OCI-LY3 (cell line): ENCODE results near the gene CDKL2.

Source experiments
- H2AFZ ChIP-seq: fragments of 200-600, 300-600 bp; shearing (Covaris generic); 2 replicates; pipeline ENCODE4 v1.6.0; 2014; ENCODE audit warnings: antibody characterized with exemption, low read depth, low read length
- H3K27ac ChIP-seq: fragments of 200-600, 300-600 bp; sonication (generic); 2 replicates; pipeline ENCODE4 v1.5.1; 2014; ENCODE audit warnings: mild to moderate bottlenecking, low read length, moderate library complexity, mixed read lengths
- H3K27me3 ChIP-seq: fragments of 200-600, 300-600 bp; sonication (generic); 2 replicates; pipeline ENCODE4 v1.6.1; 2014; ENCODE audit warnings: low read depth, low read length, mixed read lengths
- H3K36me3 ChIP-seq: fragments of 200-600, 300-600 bp; sonication (generic); replicated peaks from 2 replicates; pipeline ENCODE3; 2014; ENCODE audit warnings: low read depth, low read length, mixed read lengths
- H3K4me1 ChIP-seq: fragments of 300-600, 200-600 bp; sonication (generic); 2 replicates; pipeline ENCODE4 v1.6.1; 2014; ENCODE audit warnings: low read length, mixed read lengths
- H3K4me2 ChIP-seq: fragments of 200-600, 300-600 bp; sonication (generic); 2 replicates; pipeline ENCODE4 v1.6.1; 2014; ENCODE audit warnings: low read length, mixed read lengths
- H3K4me3 ChIP-seq: fragments of 300-600, 200-600 bp; sonication (generic); 2 replicates; pipeline ENCODE4 v1.5.1; 2014; ENCODE audit warnings: antibody characterized with exemption, mild to moderate bottlenecking, low read length, moderate library complexity
- H3K79me2 ChIP-seq: fragments of 300-600, 200-600 bp; shearing (Covaris generic); 2 replicates; pipeline ENCODE4 v1.6.1; 2014; ENCODE audit warnings: mild to moderate bottlenecking, low read length, mixed read lengths
- H3K9ac ChIP-seq: fragments of 300-600, 200-600 bp; shearing (Covaris generic); 2 replicates; pipeline ENCODE4 v1.6.0; 2014; ENCODE audit warnings: mild to moderate bottlenecking, low read length, moderate library complexity
- H3K9me3 ChIP-seq: fragments of 200-600, 300-600 bp; shearing (Covaris generic); 2 replicates; pipeline ENCODE4 v1.6.1; 2014; ENCODE audit warnings: low read length, mixed read lengths; ENCODE audit not compliant: insufficient read depth
- H4K20me1 ChIP-seq: fragments of 200-600, 300-600 bp; sonication (generic); 2 replicates; pipeline ENCODE4 v1.6.1; 2016; ENCODE audit warnings: low read length, mixed read lengths; ENCODE audit not compliant: insufficient read depth
- EZH2phosphoT487 ChIP-seq: fragments of 200-600 bp; shearing (Covaris generic); IDR thresholded peaks from 2 replicates; pipeline ENCODE4 v1.6.1; 2018; ENCODE audit warnings: antibody characterized with exemption, mixed run types, low read depth
- TF ChIP-seq, protein P1 (sequence below): fragments of 200-600, 300-600 bp; sonication (generic); IDR thresholded peaks from 2 replicates; pipeline ENCODE4 v1.5.1; 2014; ENCODE audit warnings: antibody characterized with exemption, low read length, low read depth

Gene CDKL2

DNA sequence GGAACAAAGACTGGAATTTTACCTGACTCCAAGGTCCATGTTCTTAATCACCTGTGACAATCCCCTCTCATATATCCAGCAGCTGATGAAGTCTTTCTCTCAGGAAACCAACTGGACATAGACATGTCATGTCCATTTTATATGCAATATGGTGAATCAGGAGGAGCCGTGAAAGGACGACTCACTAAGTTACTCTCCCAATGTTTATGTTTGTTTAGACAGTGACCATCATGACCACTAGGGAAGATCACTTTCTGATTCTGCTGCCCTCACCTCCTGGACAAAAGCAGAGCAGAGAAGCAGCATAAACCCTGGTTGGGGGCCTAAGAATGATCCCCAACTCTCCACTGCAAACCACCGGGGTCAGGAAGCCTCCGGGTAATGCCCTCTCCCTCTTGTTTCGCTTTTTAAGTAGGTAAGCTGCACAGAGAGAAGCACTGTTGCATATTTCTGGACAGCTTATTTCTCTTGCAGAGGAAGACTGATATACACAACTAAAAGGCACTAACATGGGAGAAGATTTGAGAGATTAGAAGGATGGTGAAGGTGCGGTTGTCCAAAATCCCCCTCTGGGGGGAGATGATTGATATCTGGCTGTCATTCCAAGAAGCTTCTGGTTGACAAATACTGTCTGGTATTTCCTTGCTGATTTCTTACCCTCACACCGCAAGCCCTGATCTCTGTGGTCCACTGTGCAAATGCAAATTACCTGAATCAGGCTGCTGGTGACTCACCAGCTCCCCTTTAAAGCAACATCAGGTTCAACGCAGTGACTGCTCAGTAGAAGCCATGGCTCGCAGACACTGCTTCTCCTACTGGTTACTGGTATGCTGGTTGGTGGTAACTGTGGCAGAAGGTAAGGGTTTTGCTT lies 74.8 kb downstream of the CDKL2 start, which contains the start of gene ODAPH:
Gene ODAPH (plus strand): TSS at position 773 of the 871 bp plus-strand sequence. CDS start 17 bp downstream, at position 790.
- H2AFZ ChIP-seq = peak within 1 kb of the TSS; percentile 17
- peaks cover 30% of the 10 kb centered on the region for H3K4me1 ChIP-seq
- H3K36me3 ChIP-seq = no peaks in the 10 kb centered on the region
- H3K27ac ChIP-seq = no peak within 1 kb of the TSS
- H3K79me2 ChIP-seq = no peaks in the 10 kb centered on the region
- H3K27me3 ChIP-seq = peaks cover 3% of the 10 kb centered on the region; the same call in 1 of the 2 replicates
- no peaks in the 10 kb centered on the region for H3K9me3 ChIP-seq
- H4K20me1 ChIP-seq = no peaks in the 10 kb centered on the region
- H3K4me2 ChIP-seq = peak within 1 kb of the TSS; percentile 84
- TF ChIP-seq, protein P1, sequence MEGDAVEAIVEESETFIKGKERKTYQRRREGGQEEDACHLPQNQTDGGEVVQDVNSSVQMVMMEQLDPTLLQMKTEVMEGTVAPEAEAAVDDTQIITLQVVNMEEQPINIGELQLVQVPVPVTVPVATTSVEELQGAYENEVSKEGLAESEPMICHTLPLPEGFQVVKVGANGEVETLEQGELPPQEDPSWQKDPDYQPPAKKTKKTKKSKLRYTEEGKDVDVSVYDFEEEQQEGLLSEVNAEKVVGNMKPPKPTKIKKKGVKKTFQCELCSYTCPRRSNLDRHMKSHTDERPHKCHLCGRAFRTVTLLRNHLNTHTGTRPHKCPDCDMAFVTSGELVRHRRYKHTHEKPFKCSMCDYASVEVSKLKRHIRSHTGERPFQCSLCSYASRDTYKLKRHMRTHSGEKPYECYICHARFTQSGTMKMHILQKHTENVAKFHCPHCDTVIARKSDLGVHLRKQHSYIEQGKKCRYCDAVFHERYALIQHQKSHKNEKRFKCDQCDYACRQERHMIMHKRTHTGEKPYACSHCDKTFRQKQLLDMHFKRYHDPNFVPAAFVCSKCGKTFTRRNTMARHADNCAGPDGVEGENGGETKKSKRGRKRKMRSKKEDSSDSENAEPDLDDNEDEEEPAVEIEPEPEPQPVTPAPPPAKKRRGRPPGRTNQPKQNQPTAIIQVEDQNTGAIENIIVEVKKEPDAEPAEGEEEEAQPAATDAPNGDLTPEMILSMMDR = no peak
- no peak for TF ChIP-seq EZH2phosphoT487
- no peak within 1 kb of the TSS for H3K9ac ChIP-seq
- H3K4me3 ChIP-seq = peak within 1 kb of the TSS; percentile 65

DNA sequence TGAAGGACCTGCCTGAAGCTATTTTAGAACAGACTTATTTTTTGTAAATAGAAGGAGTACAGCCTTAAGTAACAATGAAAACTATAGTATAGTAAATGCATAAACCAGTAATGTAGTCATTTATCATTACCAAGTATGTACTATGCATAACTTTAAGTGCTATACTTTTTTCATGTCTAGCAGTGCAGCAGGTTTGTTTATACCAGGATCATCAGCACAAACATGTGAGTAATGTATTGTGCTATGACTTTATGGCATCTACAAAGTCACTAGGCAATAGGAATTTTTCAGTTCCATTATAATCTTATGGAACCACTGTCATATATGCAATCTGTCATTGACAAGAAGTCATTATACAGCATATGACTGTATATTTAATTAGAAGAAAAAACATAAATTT lies 77.9 kb downstream of the CDKL2 start:
- H3K27ac ChIP-seq = no peak overlapping the region
- H3K27me3 ChIP-seq = no peaks in the 10 kb centered on the region
- no peak overlapping the region for H2AFZ ChIP-seq
- H3K4me3 ChIP-seq = no peak overlapping the region
- H3K4me1 ChIP-seq = peaks cover 30% of the 10 kb centered on the region
- H3K9ac ChIP-seq = no peak overlapping the region
- no peak overlapping the region for H3K4me2 ChIP-seq
- TF ChIP-seq, protein P1 = no peak
- TF ChIP-seq EZH2phosphoT487 = no peak
- H3K36me3 ChIP-seq = no peaks in the 10 kb centered on the region
- H4K20me1 ChIP-seq = no peaks in the 10 kb centered on the region
- no peaks in the 10 kb centered on the region for H3K79me2 ChIP-seq
- H3K9me3 ChIP-seq = no peaks in the 10 kb centered on the region

DNA sequence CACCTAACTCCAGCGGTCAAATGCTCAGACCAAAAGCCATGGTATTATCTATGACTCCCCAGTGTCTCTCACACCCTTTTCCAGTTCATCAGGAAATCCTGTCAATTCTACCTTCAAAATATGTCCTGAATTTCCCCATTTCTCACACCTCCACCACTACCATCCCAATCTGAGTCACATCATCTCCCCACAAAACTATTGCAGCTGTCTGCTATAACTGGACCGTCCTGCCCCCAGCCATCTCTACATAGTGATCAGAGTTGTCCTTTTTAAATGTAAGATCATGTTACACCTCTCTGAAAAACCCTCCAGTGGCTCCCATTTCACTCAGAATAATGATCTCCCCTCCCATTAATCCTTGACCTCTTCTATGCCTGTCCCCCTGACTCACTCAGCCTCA lies 81.3 kb downstream of the CDKL2 start:
- Histone ChIP-seq H3K27me3 (no peaks in the 10 kb centered on the region), H3K9ac (no peak overlapping the region), H3K36me3 (no peaks in the 10 kb centered on the region), H3K79me2 (no peaks in the 10 kb centered on the region), H2AFZ (no peak overlapping the region), H3K4me3 (no peak overlapping the region), H4K20me1 (no peaks in the 10 kb centered on the region), H3K4me1 (peaks cover 8% of the 10 kb centered on the region), H3K27ac (no peak overlapping the region), H3K9me3 (no peaks in the 10 kb centered on the region), H3K4me2 (no peak overlapping the region)
- TF ChIP-seq, protein P1 = no peak
- TF ChIP-seq EZH2phosphoT487 = no peak

DNA sequence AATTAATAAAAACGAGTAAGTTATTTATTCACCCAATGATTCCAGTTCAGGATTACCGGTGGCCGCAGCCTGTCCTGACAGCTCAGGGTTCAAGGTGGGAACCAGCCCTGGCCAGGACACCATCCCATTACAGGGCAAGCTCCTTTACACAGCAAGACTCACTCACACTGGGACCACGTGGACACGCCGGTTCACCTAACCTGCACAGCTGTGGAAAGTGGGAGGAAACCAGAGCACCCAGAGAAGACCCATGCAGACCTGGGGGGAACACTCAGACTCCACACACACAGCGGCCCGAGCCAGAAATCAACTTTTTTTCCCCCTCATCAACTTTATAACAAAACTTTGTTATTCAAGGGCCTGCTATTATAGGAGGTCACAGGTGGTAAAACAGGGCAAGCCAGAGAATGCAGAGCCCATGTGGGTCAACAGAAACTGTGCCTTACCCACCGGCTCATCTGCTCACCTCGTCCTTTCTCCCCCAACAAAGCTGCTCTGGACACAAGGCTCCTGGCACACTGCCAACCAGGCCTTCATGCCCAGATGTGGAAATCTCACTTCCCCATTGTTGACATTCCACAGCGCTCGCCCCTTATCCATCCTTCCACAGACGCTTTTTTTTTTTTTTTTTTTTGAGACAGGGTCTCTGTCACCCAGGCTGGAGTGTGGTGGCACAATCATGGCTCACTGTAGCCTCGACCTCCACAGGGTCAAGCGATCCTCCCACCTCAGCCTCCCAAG lies 82.5 kb downstream of the CDKL2 start:
- Histone ChIP-seq H3K36me3 (no peaks in the 10 kb centered on the region), H3K27ac (no peak overlapping the region), H3K9ac (no peak overlapping the region), H3K4me3 (no peak overlapping the region), H2AFZ (no peak overlapping the region), H3K79me2 (no peaks in the 10 kb centered on the region), H3K27me3 (no peaks in the 10 kb centered on the region), H3K4me1 (peaks cover 8% of the 10 kb centered on the region), H3K9me3 (no peaks in the 10 kb centered on the region), H3K4me2 (no peak overlapping the region), H4K20me1 (no peaks in the 10 kb centered on the region)
- TF ChIP-seq, protein P1 = no peak
- TF ChIP-seq EZH2phosphoT487 = no peak
